Measurements from ENCODE around the gene SLC25A21. TPM values are rescaled to one million over a fixed set of nuclear protein-coding genes. Genes with fewer than 3 reads are reported as not detected.
"Not testable (repeated sequence)": the region's sequence is repeated elsewhere in the genome, so short reads cannot be mapped to it uniquely, and the experiment has no call there.

The SLC25A21 gene
- total RNA-seq, 1 donor from 2014 or later, result 0.24 TPM

DNA sequence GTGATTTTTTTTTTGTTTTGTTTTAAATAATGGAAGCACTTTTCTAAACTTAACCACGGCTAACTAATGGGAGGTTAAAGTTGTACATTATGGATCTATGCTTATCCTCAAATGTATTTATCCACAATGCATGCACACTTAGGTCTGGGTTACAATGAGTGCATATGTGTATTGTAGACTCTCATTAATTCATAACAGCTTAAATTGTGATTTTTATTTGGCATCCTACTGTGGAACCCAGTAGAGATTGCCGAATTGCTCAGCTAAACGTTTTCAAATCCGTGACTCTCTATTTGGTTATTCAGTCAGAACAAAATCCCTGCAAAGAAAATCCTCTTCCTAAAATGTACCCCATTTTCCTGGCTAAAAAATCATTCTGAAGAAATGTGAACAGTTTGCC, 244.0 kb downstream of the SLC25A21 start:
- DNase-seq (ENCODE audit: low spot score), result no peak
- intact Hi-C loops (cut with DNase I), result no loop called here

DNA sequence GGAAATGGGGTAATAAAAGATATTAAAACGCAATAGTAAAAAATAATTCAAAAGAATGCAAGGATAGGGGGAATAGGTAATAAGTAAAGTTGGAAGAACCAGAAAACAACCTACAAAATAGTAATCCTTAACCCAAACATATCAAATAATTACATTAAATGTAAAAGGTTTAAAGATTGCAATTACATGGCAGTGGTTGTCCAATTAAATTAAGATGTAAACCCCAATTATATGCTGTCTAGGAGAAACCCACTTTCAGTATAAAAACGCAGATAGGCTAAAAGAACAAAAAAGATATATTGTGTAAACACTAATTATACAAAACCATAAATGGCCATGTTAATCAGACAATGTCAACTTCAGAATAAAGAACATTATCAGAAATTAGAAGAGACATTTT, 247.3 kb downstream of the SLC25A21 start:
- intact Hi-C loops (cut with DNase I), result no loop called here
- no peak for DNase-seq (ENCODE audit: low spot score)

DNA sequence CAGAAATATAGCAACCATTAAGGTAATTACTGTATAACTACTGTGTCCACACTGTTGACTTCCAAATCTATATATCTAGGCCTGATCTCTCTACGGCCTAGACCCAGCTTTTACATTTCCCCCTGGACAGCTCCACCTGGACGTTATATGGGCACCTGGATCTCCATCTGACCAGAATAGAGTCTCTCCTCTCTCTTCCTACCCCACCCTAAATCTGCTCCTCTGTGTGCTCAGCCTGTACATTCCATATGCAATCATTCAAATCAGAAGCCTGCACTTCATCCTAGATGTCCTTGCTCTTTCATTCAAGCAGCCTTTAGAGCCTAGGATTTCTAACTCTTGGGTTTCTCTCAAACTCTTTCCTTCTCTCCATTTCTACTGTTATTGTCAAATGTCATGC, 255.7 kb downstream of the SLC25A21 start:
- no peak for DNase-seq (ENCODE audit: low spot score)
- intact Hi-C loops (cut with DNase I), result no loop called here

DNA sequence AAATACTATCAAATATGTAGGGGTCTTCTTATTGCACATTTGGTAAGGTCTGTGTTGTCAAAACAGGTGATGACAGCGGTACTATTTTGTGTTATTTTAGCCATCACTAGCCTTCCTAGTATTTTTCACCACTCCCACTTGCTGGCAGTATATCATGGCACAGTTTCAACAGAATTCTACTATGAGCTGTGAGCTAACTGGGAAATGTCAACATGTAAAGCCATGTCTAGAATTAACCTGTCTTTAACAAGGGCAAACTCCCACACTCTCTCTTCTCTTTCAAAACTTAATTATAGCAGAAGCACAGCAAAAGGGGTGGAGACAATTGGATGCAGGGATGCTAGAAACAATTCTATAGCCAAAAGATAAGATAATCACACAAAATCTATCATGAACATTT, 257.3 kb downstream of the SLC25A21 start:
- no peak for DNase-seq (ENCODE audit: low spot score)
- intact Hi-C loops (cut with DNase I), result no loop called here

DNA sequence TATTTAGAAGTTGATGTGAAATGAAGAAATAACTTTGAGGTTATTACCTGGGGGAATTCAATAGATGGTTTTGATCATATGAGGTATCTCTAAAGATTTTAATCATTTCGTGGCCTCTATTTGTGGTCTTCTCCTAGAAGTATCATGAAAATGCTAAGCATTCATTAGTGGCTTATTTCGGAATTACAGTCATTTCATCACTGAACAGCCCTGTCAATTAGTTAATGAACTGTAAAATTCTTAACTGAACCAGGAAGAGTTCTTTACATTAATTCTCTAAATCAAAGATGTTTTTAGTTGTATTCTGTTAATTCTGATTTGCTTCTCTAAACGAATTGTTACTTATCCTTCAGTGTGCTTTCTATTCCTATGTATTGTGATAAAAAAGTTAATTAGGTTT, 261.8 kb downstream of the SLC25A21 start:
- no peak for DNase-seq (ENCODE audit: low spot score)
- intact Hi-C loops (cut with DNase I), result no loop called here

DNA sequence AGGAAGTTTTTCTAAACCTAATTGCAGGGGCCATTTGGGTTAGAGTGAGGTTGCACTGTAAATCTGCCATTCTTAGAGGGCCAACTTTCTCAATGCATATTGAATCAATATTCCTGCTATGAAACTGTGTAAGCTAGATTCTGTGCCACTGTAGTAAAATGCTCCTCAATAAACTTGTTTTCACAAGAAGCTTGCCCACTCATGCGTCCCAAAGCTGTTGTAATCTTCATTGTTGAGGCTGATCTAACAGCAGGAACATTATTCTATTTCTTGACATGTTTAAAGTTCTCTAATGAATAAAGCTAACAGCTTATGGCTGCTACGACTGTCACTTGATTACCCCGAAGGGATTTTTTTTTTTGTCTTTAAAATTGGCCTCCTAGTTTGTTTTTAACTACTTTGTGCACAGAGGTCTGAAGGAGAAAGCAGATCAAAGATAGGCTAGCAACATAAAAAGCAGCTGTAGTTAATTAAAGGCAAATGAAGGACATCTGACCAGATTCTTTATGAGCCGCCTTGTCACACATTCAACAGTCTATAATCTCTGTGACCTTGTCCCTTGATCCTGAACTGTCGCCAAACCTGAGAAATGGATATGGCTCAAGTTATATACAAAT, 267.0 kb downstream of the SLC25A21 start:
- DNase-seq (ENCODE audit: low spot score), result no peak
- intact Hi-C loops (cut with DNase I), result no loop called here

DNA sequence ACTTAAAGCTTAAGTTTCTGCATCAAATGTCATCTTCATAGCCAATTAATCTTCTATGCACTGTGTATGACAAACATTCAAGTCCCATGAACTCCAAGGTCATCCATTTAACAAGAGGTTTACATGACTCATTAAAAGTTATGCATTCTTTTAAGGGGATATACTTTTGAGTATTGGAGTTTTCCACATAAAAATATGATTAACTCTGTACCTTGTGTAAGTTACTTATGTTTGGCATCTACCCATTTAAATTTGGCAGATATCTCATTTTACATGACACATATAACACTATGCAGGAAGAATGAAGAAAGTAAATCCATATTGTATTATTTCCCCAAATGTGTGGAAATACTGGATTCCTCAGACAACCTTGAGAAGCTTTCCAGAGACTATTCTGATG, 270.5 kb downstream of the SLC25A21 start:
- no peak for DNase-seq (ENCODE audit: low spot score)
- intact Hi-C loops (cut with DNase I), result no loop called here

DNA sequence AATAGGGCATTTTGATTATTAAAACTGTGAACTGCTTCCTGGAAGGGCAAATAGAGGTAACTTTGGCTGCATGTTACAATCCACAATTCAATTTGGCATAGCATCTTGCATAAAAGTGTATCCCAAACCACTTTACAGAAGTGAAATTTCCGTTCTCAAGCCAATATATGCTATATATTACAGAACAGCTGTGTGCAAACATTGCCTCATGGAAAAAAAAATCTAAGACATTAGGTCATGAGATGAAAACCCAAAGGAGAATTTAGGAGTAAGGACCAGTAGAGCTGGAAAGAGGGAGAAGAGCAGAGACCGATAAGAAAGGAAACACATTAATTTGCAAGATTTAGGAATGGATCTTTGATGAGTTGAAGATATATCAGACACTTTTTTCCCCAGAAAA, 271.6 kb downstream of the SLC25A21 start:
- intact Hi-C loops (cut with DNase I), result no loop called here
- no peak for DNase-seq (ENCODE audit: low spot score)

DNA sequence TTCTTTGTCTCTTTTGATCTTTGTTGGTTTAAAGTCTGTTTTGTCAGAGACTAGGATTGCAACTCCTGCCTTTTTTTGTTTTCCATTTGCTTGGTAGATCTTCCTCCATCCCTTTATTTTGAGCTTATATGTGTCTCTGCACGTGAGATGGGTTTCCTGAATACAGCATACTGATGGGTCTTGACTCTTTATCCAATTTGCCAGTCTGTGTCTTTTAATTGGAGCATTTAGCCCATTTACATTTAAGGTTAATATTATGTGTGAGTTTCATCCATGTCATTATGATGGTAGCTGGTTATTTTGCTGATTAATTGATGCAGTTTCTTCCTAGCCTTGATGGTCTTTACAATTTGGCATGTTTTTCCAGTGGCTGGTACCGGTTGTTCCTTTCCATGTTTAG, 276.1 kb downstream of the SLC25A21 start:
- intact Hi-C loops (cut with DNase I); DNase-seq (ENCODE audit: low spot score): not testable (repeated sequence)

DNA sequence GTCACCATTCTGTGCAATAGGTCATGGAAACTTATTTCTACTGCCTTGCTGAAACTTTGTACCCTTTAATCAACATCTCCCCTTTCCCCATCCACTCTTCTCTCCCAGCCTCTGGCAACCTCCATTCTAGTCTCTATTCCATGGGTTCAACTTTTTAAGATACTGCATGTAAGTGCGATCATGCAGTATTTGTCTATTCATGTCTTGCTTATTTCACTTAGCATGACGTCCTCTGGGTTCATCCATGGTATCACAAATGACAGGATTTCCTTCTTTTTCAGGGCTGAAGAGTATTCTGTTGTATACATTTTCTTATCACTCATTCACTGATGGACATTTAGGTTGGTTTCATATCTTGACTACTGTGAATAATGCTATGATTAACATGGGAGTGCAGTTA, 288.4 kb downstream of the SLC25A21 start:
- intact Hi-C loops (cut with DNase I), result no loop called here

DNA sequence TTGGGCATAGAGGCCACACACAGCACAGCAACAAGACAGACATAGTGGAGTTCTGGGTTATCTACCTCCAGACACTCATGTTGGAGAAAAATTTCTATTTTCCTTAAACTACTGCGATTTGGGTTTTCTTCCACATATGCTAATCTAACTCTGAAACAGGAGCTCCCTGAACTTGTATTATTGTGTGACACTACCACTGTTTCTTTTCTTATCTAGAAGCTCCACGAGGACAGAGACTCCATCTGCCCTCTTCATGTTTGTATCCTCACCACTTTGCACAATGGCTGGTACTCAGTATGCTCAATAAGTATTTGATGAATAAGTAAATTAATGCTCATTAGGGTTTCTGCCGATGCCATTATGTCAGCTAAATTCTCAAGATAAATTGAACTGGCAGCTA, 292.1 kb downstream of the SLC25A21 start:
- DNase-seq (ENCODE audit: low spot score), result no peak
- intact Hi-C loops (cut with DNase I), result no loop called here

More for the DNA sequence above, 288.4 kb downstream of the SLC25A21 start:
- no peak for DNase-seq (ENCODE audit: low spot score)

DNA sequence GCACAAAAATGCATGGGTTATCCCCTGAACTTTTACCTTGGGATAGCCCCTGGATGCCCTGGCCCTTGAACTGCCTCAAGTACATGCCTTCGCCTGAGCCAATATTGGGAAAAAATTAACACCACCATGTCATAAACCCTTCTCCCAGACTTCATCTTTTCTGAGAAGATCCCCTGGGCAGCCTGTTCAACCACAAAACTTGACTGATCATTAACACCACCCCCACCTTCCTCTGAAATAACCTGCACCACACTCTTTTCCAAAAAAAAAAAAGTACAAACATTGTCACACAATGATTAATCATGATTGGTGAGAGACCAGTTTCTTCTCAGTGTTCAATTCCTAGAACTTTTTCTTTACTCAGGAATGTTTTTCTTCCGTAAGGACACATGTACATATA, 292.8 kb downstream of the SLC25A21 start:
- intact Hi-C loops (cut with DNase I), result no loop called here
- no peak for DNase-seq (ENCODE audit: low spot score)

DNA sequence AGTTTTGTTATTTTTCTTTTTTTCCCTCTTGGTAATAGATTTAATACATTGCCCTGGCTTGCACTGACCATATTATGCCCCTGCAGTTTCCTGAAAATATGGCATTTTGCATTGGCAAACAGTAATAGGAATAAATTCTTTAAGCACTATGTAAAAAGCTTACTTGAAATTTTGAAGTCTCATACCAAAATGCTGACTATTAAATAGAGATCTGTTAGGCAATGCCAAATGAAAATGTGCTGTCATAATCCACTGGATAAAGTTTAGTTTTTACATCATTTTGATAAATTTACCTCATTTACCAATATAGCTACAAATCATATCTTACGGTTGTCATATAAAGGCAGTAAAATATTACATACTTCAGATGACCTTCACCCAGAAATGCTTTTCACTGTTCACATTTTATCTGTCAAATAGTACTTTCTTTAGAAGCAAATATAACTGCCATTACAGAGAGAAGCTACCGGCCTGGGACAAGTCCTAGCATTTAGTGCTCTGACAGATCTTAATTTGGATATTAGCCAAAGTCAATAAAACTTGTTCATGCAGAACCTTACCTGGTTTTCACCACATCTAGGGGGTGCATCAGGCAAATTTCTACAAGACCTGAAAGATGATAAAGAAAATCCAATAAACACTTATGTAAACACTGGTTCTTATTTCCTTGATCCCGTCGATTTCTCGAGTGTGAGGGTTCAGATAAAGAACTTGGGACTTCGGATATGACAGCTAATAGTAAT, 297.8 kb downstream of the SLC25A21 start:
- no peak for DNase-seq (ENCODE audit: low spot score)
- intact Hi-C loops (cut with DNase I), result no loop called here

DNA sequence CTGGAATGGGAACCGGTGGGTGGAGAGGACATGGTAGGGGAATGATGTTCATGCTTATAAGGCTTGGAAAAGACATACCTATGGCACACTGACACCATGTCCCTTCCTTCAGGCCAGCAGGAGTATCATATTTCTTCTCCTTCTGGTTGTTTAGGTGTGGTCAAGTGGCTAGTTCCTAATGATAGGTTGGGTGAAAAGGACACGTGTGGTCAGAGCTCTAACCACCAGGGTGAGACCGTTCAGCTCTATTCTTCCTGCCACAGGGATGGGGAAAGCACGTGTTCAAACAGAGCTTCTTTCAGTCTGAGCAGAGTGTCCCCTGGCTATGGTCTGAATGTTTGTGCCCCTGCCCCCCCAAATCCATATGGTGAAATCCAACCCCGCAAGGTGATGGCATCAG, 301.6 kb downstream of the SLC25A21 start:
- intact Hi-C loops (cut with DNase I), result no loop called here
- DNase-seq (ENCODE audit: low spot score), result no peak

DNA sequence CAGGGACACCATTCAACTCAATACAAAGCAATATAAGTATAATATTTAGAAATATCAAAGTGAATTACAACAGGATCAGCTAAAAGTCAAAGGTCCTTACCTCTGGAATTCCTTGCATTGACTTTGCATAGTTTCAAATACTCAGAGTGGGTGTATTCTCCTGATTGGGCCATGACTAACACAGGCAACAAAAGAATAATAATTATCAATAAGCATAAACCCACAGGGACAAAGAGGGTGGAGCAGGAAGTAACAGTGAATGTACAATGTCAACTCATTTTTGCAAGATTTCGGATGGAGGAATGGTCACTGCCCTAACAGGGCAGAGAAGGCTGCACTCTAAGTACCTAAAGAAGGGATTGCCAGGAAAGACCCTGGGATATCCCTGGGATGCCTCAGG, 303.3 kb downstream of the SLC25A21 start:
- intact Hi-C loops (cut with DNase I), result no loop called here
- DNase-seq (ENCODE audit: low spot score), result no peak

DNA sequence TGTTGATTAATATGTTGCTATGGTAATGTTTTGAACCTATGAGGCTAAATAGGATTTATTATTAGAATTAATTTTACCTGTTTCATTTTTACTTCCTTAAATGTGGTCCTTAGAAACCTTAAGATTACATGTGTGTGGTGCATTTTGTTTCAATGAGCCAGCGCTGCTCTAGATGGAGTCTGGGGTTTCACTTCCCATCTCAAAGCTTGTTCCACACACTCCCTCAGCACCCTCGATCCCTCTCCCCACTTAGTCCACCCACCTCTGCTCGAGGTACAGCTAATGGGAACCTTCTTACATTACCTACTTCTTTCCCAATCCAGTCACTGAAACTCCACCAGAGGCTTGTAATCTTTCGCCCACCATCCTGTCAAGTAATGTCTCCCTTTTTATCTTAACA, 305.5 kb downstream of the SLC25A21 start:
- intact Hi-C loops (cut with DNase I), result no loop called here
- DNase-seq (ENCODE audit: low spot score), result no peak

DNA sequence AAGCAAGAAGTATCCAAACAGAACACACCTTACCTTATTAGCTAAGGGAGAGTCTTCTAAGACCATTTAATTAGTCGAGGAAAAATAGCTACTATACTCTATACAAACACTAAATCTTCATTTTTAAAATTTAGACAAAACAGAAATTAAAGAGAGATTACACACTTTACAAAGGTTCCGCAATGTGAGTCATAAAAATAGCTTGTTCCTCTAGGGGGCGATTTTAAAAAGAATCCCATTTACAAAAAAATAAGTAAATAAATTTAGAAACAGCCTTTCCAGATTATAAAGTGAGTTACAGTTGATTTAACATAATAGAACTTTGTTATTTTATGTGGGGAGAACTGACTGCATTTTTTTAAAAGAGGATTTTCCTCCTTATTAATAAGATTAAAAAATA, 309.1 kb downstream of the SLC25A21 start:
- DNase-seq (ENCODE audit: low spot score), result no peak
- intact Hi-C loops (cut with DNase I), result no loop called here

DNA sequence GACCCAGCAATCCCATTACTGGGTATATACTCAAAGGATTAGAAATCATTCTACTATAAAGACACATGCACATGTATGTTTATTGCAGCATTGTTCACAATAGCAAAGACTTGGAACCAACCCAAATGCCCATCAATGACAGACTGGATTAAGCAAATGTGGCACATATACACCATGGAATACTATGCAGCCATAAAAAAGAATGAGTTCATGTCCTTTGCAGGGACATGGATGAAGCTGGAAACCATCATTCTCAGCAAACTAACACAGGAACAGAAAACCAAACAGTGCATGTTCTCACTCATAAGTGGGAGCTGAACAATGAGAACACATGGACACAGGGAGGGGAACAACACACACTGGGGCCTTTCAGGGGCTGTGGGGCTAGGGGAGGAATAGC, 310.2 kb downstream of the SLC25A21 start:
- intact Hi-C loops (cut with DNase I), result not testable (repeated sequence)

DNA sequence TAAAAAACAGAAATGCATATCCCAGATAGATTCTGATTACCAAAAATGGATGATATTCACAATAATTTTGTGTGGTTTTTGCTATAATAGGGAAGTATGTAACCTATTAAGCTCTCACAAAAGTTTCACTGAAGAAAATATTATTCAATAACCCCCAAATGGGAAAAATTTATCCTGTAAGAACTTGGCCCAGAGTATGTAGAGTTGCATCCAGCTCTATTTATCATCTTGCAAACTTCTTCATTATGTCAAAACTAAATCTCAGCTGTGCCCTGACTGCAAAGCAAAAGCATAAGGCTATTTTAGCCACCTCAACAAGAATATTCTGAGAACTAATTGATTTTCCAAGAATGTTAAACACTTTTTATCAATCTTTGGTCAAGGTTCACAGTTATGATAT, 311.6 kb downstream of the SLC25A21 start:
- intact Hi-C loops (cut with DNase I), result no loop called here
- no peak for DNase-seq (ENCODE audit: low spot score)

More for the DNA sequence above, 310.2 kb downstream of the SLC25A21 start:
- not testable (repeated sequence) for DNase-seq (ENCODE audit: low spot score)

DNA sequence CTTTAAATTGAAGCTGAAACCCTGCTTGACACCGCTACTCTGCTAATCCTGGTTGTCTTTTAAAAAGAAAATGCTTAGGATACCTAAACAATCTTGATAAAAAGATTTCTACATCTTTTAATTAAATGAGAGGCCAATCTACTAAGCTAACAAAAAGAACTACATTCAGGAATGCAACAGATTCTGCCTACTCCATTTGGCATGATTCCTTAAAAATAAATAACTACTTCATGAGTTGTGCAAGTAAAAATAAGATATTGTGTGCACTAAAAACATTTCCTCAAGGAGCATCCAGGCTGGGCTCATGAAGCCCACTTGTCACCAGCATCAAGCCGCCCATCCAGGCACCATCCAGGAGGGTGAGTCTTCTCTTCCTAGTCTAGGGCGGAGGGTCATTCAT, 313.3 kb downstream of the SLC25A21 start:
- DNase-seq (ENCODE audit: low spot score), result no peak
- intact Hi-C loops (cut with DNase I), result no loop called here

DNA sequence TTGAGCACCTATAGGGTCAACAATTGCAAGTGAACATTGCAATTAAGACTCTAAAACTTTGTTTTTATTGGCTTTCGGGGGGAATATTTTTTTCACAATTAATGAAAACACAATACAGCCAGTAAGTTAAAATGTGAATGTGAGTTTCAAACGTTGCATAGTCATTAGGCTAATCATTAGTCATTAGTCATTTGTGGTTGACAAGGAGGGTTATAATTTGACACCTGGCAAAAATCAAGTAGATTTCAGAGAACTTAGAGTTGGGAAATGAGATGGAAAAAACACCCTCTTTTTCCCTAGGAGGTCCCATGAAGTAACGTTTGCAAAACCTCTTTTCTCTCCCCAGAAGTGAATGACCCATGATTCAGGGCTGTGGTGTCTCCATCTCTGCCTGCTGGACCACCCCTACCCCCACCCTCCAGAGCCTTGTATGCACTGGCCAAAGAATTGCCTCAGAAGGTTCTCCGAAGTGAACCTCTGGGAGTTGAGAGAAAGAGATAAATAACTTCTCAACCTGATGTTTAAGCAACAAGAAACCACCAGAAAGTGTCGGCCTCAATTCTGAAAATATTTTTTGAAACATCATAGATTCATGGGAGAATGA, 314.5 kb downstream of the SLC25A21 start:
- intact Hi-C loops (cut with DNase I), result no loop called here

More for the DNA sequence above, 314.5 kb downstream of the SLC25A21 start:
- DNase-seq (ENCODE audit: low spot score), result no peak

Data from cardiac septum (tissue), 1 donor.